OCI-LY7 (cell line): Measurements from ENCODE around the gene ZMIZ1.

Experiments
- CTCF ChIP-seq: fragments of 200-600 bp; sonication (generic); conservative IDR thresholded peaks from 2 replicates; pipeline ENCODE4 v1.5.1; 2014; ENCODE audit warnings: mild to moderate bottlenecking, antibody characterized with exemption, low read length, moderate library complexity, mixed read lengths
- EZH2phosphoT487 ChIP-seq: fragments of 200-600 bp; sonication (generic); IDR thresholded peaks from 2 replicates; pipeline ENCODE4 v1.6.1; 2018; ENCODE audit warnings: low read depth, borderline replicate concordance, mild to moderate bottlenecking, mixed run types, antibody characterized with exemption, low read length, moderate library complexity, mixed read lengths

GRCh38 chr10:79140855-79141254 is 72.1 kb downstream of the ZMIZ1 start:
- TF ChIP-seq CTCF = no peak
- no peak for TF ChIP-seq EZH2phosphoT487
